GM18909 (cell line): ENCODE measurements around the gene FGF7.
A peak's percentile ranks its signal among the peaks of the same experiment; 100 is the strongest.
"Not testable (repeated sequence)": the region's sequence is repeated elsewhere in the genome, so short reads cannot be mapped to it uniquely, and the experiment has no call there.

Experiments used
- ATAC-seq: cut with Tn5 transposase; IDR thresholded peaks from one replicate; pipeline ENCODE4 v1.9.1; 2021; ENCODE audit warnings: mild to moderate bottlenecking; ENCODE audit not compliant: unreplicated experiment, poor library complexity

FGF7 gene, protein sequence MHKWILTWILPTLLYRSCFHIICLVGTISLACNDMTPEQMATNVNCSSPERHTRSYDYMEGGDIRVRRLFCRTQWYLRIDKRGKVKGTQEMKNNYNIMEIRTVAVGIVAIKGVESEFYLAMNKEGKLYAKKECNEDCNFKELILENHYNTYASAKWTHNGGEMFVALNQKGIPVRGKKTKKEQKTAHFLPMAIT

DNA sequence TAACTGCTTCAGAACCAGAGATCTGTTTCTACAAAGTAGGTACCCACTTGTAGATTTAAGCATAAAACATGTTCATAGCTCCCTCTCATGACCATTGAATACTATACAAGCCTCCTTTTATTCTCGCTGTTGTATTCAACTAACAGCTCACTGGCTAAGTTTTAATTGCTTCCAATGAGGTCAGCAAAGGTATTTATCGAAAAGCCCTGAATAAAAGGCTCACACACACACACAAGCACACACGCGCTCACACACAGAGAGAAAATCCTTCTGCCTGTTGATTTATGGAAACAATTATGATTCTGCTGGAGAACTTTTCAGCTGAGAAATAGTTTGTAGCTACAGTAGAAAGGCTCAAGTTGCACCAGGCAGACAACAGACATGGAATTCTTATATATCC, at the start of gene FGF7:
TSS of gene FGF7 (plus strand) at position 222 of the 400 bp plus-strand sequence. CDS start 1,056 bp downstream, outside the sequence.
- ATAC-seq = no peak

DNA sequence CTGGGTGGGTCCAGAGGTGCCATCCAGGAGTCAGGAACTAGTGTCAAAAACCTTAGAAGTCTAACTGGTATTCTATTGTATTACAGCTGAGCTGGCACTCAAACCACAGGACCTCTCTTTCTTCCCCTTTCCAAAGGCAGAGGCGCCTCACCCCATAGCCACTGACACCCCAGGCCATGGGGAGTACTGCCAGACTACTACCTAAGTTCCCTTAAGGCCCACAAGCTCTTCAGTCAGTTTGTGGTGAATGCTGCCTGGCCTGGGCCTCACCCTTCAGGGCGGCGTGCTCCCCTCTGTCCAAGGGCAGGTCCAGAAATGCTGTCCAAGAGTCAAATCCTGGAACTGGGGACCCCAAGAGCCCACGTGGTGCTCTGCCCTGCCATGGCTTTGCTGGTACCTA, 43.0 kb upstream of the FGF7 start:
- ATAC-seq = no peak

DNA sequence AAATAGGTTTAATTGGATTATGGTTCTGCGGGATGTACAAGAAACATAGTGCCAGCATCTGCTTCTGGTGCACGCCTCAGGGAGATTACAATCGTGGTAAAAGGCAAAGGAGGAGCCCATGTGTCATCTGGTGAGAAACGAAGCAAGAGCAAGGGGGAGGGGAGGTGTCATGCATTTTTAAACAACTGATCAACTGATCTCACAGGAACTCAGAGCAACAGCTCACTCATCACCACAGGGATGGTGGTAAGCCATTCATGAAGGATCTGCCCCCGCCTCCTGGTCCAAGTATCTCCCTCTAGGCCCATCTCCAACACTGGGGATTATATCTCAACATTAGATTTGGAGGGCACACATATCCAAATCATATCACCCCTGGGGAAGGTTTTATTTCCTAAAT, 42.1 kb upstream of the FGF7 start:
- no peak for ATAC-seq

DNA sequence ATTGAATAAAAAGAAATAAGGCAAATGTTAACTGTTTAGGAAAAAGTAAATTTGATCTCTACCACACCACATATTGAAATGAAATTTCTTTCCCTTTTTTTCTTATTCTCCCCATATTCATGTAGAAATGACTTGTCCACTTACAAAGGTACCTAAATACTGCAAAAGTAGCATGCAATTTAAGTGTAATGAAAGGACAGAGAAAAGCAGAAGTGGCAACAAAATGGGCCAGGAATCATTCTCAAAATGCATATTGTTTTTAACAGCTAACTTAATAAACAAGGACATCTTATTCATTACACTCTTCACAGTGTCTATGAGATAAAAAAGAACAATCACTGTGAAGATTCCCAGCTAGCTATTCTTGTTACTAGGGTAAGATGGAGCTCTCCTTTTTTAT, 40.6 kb upstream of the FGF7 start:
- ATAC-seq = no peak

DNA sequence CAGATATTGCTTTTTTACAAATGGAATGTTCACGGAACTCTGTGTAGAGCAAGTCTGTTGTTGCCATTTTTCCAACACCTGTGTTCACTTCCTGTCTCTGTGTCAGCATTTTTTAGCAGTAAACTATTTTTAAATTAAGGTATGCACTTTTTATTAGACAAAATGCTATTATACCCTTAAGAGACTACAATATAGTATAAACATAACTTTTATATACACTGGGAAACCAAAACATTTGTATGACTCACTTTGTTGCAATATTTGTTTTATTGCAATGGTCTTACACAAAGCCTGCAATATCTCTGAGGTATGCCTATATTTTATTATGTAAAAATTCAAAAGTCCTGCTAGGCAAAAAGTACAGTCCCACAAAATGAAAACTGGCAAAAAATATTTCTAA, 39.8 kb upstream of the FGF7 start:
- no peak for ATAC-seq

DNA sequence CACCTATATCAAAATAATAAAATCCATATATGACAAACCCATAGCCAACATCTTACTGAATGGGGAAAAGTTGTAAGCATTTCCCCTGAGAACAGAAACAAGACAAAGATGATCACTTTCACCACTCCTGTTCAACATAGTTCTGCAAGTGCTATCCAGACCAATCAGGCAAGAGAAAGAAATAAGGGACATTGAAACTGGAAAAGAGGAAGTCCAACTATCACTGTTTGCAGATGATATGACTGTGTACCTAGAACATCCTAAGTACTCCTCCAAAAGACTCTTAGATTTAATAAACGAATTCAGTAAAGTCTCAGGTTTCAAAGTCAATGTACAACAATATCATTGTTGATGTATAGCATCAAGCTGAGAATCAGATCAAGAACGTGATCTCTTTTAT, 35.6 kb upstream of the FGF7 start:
- ATAC-seq = no peak

DNA sequence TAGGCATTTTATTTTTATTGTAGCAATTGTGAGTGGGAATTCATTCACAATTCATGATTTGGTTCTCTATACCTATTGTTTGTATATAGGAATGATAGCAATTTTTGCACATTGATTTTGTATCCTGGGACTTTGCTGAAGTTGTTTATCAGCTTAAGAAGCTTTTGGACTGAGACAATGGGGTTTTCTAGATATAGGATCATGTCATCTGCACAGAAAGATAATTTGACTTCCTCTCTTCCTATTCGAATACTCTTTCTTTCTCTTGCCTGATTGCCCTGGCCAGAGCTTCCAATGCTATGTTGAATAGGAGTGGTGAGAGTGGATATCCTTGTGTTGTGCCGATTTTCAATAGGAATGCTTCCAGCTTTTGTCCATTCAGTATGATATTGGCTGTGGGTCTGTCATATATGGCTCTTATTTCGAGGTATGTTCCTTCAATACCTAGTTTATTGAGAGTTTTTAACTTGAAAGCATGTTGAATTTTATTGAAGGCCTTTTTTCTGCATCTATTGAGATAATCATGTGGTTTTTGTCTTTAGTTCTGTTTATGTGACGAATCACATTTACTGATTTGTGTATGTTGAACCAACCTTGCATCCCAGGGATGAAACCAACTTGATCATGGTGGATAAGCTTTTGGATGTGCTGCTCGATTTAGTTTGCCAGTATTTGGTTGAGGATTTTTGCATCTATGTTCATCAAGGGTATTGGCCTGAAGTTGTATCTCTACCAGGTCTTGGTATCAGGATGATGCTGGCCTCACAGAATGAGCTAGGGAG, 20.3 kb upstream of the FGF7 start:
- ATAC-seq = not testable (repeated sequence)

DNA sequence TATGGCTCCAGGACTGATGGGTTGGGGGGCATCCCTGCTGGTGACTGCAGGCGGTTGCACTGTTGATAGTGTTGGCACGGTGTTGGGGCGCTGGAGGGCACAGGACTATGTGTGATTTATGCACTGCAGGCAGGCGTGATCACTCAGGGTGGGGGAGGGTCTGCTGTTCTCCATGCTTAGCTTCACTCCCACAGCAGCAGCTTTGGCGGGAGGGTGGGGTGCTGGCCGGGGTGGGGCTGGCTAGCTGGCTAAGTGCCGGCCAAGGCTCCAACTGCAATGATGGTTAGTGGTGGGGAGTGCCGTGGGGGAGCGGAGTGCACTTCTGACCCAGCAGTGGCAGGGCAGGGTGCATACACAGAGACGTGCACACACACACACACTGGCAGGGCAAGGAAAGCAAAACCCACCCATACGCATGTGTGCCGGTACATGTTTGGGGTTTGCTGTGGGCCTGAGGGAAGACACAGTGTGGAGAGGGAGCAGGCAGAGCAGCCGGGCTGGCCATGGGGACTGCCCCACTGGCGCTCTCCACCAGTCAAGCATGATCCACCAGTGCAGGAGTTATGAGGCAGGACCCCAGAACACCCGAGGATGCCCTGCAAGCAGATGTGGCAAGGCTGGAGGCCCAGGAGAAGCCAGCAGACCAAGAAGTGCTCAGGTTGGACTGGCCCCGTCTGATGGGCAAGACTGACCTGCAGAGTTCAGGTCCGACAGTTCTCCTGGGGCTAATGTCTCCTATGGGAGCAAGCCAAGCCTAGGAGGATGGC, 16.5 kb upstream of the FGF7 start:
- no peak for ATAC-seq

DNA sequence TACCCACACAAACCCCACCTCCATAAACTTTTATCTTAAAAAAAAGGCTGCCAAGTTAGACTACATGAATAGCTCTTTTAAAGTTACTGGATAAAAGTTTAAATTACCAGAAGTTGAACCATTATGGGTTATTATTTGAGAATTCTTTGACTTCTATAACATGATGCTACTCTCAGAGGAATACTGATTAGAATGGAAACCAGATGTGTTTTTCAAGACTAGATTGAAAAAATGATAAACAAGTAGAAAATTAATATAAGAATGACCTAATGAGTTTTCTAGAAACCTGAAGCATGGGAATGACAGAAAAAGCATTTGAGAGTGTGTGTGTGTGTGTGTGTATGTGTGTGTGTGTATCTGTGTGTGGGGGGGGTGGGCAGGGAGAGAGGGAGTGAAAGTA, 12.4 kb upstream of the FGF7 start:
- ATAC-seq = no peak

DNA sequence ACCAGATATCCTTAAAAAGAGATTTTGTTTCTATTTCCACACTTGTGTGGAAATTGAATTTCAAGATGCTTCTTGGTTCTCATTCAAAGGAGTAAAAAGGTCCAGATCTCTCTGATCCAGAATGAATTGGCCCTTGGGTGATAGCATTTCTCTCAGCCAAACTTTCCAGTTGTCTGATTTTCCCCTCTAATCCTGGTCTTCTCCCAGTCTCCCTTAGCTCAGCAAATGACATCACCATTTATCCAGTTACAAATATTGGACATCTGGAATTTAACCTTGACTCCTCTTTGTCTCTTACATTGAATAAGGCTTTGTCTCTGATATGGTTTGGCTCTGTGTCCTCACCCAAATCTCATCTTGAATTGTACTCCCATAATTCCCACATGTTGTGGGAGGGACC, 10.2 kb upstream of the FGF7 start:
- ATAC-seq = no peak

DNA sequence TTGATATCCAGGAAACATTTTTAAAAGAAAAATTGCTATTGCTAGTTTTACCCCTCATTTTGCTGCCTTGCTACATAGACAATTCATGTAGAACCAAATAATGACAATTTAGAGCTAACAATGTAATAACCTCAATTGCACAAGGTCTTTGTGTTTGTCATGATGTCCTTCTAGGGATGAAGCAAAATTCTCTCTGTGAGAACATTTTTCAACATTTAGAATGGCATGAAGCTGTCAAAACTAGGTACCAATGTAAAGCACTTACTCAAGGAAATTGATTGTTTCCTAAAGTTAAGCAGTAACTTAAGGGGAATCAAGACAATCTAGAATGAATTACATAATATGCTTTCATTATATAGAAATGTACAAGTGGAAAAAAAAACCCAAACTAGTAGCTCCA, 7.9 kb upstream of the FGF7 start:
- no peak for ATAC-seq

DNA sequence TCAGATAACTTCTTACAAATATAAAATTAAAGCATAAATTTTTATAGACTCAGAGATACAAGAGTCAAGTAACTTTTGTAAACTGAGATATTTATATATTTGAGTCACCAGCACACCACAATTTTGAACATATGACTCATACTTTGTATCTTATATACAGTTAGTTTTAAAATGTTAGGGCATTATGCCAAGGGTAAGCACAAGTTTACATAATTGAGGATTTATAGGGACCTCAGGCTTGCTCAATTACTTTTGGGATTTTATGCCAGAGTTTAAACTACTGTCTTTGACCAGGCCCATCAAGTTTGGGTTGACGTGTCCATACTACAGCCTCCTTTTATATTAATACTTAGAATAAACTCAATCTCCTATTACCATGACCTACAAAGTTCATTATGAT, 7.4 kb upstream of the FGF7 start:
- ATAC-seq = no peak

DNA sequence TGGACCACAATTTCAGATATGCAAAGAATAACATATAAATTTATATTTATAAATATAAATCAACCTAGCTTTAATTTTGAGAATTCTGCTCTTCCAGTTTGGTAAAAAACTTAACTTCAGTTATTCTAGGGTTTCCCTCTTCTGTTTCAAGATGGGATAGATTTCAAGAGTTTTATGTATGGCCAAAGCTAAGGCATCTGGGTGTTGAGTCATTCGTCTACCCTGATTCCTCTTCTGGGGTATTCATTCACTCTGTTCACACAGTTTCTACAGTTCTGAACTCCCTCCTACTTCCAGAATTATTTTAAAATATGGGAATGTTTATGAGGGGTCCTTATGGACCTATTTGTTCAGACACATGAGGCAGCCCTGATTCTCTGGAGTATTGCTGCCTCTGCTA, 4.2 kb upstream of the FGF7 start:
- no peak for ATAC-seq

DNA sequence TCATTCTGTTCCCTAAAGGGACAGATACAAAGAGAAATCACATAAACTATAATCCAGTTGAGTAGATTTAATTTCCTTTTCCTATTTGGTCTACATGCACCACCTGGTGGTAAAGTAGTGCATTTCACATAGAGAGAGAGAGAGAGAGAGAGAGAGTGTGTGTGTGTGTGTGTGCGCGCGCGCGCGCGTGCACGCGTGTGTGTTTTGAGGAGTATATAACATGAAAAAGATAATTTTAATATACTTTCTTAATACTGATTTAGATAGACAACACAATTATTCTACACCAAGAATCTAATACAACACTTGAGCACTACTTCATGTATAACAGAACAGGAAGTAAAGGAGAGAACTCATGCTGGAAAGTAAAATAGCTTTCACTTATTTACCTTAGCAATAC, 1.1 kb upstream of the FGF7 start:
- peak; percentile 43 for ATAC-seq

DNA sequence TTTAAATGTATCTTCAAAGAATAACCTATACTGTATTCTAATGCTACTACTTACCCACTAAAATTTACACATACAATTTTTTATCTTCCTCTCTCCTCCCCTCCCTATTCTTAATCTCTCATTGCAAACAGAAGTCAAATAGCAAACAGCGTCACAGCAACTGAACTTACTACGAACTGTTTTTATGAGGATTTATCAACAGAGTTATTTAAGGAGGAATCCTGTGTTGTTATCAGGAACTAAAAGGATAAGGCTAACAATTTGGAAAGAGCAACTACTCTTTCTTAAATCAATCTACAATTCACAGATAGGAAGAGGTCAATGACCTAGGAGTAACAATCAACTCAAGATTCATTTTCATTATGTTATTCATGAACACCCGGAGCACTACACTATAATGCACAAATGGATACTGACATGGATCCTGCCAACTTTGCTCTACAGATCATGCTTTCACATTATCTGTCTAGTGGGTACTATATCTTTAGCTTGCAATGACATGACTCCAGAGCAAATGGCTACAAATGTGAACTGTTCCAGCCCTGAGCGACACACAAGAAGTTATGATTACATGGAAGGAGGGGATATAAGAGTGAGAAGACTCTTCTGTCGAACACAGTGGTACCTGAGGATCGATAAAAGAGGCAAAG, 984 bp downstream of the FGF7 start:
- ATAC-seq = no peak

DNA sequence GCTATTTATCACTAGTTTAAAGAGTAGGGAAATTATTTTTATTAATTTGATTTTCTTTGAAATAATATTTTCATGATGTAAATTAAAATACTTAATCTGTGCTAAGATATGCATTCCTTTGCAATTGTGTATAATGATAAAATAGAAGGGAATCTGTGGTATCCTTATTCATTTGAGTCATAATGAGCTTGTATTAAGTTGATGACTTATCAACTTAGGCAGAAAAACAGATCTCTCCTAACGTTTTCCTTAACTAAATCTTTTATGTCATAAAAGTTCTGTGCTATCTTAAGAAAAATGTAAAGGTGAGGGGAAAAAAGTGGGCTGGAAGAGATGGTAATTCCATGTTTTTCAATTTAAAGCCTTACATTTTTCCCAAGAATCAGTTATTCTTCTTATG, 1.9 kb downstream of the FGF7 start:
- no peak for ATAC-seq

DNA sequence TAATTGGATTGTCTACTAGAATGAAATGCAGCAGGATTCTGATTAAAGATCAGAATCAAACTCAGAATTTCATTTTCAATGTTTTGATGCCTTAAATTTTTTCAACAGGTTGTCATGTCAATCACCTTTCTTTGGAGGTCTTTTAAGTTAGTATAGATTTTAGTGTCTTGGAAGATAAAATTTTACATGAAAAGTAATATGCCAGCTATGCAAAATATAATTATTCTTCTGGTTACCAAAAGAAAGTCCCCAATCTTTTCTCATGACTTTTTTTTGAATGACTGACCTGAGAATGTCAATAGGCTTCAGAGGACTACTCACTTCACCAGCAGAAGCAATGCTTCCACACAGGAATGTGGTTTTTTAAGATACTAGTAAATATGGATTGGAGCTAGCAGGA, 4.3 kb downstream of the FGF7 start:
- no peak for ATAC-seq

DNA sequence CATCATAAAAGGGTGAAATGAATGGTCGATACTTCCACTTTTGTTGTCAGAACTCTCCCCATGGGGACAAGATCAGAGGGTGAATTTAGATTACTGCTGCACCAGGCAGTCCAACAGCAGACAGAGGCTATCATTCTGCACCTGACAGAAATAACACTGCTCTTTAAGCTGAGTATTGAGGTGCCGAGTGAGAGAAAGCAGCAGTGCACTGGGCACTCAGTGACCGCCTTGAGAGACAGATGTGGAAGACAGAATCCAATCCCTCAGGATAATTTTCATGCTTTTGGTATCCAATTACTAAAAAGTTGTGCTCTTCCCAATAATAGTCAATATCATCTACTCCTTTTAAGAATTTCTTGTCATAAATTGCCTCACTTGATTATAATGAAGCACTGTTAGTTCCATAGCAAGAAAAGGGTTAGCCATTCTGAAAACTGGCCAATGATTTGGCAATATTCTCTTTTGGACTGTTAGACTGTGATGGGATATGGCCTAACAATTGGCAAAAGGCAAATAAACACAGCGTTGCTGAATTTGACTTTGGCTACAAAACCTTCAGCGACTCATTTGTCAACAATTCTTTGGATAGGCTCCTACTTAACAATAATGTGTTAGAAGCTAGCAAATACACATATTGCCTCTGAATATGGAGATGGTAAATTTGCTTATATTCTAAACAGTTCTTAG, 5.5 kb downstream of the FGF7 start:
- no peak for ATAC-seq

DNA sequence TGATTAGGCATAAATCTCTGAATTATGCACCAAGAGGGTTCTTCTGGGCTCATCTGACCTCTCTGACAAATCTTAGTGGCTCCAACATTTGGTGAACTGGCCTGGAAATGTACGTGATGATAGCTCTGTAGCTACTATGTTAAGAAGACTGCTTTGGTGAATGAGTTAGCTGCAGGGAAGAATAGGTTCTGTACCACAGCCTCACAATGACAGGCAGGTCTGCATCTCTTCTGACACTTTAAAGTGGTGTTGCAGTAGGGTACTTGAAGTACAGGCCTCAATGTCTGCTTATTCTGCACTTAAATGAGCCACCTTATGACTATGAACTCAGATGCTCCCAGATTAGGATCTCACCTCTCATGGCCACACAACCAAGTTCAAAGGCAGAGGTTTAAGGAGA, 7.0 kb downstream of the FGF7 start:
- ATAC-seq = no peak

DNA sequence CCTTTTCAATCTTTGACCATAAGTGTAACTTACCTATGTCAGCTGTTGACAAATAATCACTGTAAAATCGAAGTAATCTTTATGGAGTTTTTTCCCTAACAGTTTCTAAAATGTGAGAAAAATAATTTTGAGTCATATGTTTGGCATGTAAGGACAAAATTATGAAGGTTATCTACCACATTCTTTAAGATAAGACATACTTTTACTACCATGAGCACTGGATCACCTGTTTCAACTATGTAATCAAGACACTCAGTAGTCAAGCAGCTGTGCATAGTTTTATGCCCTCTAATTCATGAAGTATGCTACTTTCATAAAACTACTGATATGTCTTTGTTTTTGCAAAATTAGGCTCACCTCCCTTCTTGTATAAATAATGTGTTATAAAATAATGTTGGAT, 12.1 kb downstream of the FGF7 start:
- ATAC-seq = no peak
